ENCODE results near the gene F11R.
A peak's percentile ranks its signal among the peaks of the same experiment; 100 is the strongest.

Gene F11R

DNA sequence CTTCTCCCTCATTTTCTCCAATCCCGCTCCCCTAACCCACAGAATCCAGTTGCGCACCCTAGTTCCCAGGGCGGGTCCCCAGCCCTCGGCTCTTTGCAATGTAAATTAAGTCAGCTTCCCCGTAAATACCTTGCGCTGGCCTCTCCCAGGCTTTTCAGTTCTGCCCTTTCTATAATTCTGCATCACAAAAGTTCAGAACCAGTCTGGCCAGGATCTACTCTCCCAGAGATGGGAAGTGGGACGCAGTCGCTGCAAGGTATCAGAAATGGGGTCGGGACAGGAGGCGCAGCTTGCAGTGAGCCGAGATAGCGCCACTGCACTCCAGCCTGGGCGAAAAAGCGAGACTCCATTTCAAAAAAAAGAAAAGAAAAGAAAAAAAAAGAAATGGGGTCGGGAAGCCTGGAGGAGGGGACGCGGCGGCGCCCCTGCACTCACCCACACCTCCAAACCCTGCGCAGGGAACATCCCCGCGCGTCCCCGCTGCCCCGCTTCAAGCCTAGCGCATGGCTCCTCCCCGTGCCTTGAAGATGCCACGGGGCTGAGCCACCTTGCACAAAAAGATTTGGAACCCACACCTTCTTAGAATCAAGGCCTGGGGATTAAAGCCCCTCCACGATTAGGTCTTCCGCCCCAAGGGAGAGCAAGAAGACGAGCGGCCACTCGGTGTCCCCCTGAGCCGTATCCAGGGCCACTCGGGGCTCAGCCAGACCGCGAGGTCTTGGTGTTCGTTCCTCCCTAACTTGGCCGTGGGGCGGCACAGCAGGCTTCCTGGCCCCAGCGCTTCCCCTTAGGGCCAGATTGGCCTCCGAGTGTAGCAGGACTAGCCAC is 39.2 kb downstream of the F11R start:
- DNase-seq (ENCODE audit: insufficient read length) (no peak), FAIRE-seq (no peak)
- TF ChIP-seq POLR2AphosphoS5 (IDR thresholded peaks at IDR 0.05; ENCODE audit: low read depth, low read length) (no peak), TAF1 (IDR thresholded peaks at IDR 0.05; ENCODE audit: borderline replicate concordance, low read depth, low read length) (no peak), POLR2A (IDR thresholded peaks at IDR 0.05; ENCODE audit: low read depth, low read length) (no peak)

DNA sequence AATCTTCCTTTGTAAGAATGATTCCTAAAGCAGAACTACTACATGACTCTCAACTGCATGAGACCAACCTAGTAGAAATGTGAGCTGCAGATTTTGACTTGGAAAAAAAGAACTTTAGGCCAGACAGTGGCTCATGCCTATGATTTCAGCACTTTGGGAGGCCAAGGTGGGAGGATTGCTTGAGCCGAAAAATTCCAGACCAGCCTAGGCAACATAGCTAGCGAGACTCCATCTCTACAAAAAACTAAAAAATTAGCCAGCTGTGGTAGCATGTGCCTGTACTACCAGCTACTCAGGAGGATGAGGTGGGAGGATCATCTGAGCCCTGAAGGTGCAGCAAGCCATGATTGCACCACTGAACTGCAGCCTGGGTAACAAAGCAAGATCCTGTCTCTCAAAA is 41.7 kb downstream of the F11R start:
- TF ChIP-seq TAF1 (IDR thresholded peaks at IDR 0.05; ENCODE audit: borderline replicate concordance, low read depth, low read length), result no peak
- no peak for TF ChIP-seq POLR2AphosphoS5 (IDR thresholded peaks at IDR 0.05; ENCODE audit: low read depth, low read length)
- TF ChIP-seq POLR2A (IDR thresholded peaks at IDR 0.05; ENCODE audit: low read depth, low read length), result no peak
- DNase-seq (ENCODE audit: insufficient read length), result no peak
- no peak for FAIRE-seq

DNA sequence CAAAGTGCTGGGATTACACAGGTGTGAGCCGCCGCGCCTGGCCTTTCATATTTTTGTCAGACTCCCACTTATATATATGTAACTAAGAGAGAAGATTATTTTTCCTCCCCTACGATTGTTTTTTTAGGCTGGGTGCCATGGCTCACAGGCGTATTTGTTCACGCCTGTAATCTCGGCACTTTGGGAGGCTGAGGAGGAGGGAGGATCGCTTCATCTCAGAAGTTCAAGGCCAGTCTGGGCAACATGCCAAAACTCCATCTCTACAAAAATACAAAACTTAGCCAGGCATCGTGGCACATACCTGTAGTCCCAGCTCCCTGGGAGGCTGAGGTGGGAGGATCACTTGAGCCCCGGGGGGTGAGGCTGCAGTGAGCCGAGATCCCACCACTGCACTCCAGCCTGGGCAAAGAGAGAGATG is 42.4 kb downstream of the F11R start:
- TF ChIP-seq POLR2AphosphoS5 (IDR thresholded peaks at IDR 0.05; ENCODE audit: low read depth, low read length), result no peak
- TF ChIP-seq POLR2A (IDR thresholded peaks at IDR 0.05; ENCODE audit: low read depth, low read length), result no peak
- no peak for TF ChIP-seq TAF1 (IDR thresholded peaks at IDR 0.05; ENCODE audit: borderline replicate concordance, low read depth, low read length)
- no peak for FAIRE-seq

DNA sequence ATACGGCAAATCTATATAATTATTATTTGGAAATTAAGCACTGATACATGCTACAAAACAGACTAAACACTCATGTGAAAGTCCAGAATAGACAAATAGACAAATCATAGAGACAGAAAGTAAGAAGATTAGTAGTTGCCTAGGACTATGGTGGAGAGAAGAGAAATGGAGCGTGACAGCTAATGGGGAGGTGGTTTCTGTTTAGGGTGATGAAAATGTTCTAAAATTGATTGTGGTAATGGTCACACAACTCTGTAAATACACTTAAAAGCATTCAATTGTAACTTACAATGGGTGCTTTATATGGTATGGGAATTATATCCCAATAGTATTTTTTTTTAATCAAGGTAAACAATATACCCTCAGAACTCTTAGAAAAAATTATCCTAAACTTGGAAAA is 45.9 kb downstream of the F11R start:
- no peak for FAIRE-seq
- no peak for TF ChIP-seq POLR2AphosphoS5 (IDR thresholded peaks at IDR 0.05; ENCODE audit: low read depth, low read length)
- TF ChIP-seq TAF1 (IDR thresholded peaks at IDR 0.05; ENCODE audit: borderline replicate concordance, low read depth, low read length), result no peak
- TF ChIP-seq POLR2A (IDR thresholded peaks at IDR 0.05; ENCODE audit: low read depth, low read length), result no peak
- no peak for DNase-seq (ENCODE audit: insufficient read length)

More for the DNA sequence above, 42.4 kb downstream of the F11R start:
- no peak for DNase-seq (ENCODE audit: insufficient read length)

DNA sequence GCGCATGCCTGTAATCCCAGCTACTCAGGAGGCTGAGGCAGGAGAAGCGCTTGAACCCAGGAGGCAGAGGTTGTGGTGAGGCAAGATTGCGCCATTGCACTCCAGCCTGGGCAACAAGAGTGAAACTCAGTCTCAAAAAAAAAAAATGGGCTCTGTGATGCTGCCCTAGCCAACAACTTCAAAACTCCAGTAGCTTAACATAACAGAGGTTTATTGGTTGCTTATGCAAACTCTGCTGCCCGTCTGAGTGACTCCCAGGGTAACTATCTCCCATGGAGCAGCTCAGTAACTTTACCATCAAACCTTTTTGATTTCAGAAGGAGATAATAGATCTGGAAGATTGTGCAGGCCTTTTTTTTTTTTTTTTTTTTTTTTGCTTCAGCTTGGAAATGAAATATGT is 47.5 kb downstream of the F11R start:
- DNase-seq (ENCODE audit: insufficient read length) (no peak), FAIRE-seq (no peak)
- TF ChIP-seq POLR2A (IDR thresholded peaks at IDR 0.05; ENCODE audit: low read depth, low read length), result no peak
- TF ChIP-seq TAF1 (IDR thresholded peaks at IDR 0.05; ENCODE audit: borderline replicate concordance, low read depth, low read length), result no peak
- no peak for TF ChIP-seq POLR2AphosphoS5 (IDR thresholded peaks at IDR 0.05; ENCODE audit: low read depth, low read length)

- FAIRE-seq (no peak), DNase-seq (ENCODE audit: insufficient read length) (no peak)
- TF ChIP-seq POLR2A (IDR thresholded peaks at IDR 0.05; ENCODE audit: low read depth, low read length) (no peak), POLR2AphosphoS5 (IDR thresholded peaks at IDR 0.05; ENCODE audit: low read depth, low read length) (no peak), TAF1 (IDR thresholded peaks at IDR 0.05; ENCODE audit: borderline replicate concordance, low read depth, low read length) (no peak)
Measured at GRCh38 chr1:160972939-160973338, 48.0 kb downstream of the F11R start.

DNA sequence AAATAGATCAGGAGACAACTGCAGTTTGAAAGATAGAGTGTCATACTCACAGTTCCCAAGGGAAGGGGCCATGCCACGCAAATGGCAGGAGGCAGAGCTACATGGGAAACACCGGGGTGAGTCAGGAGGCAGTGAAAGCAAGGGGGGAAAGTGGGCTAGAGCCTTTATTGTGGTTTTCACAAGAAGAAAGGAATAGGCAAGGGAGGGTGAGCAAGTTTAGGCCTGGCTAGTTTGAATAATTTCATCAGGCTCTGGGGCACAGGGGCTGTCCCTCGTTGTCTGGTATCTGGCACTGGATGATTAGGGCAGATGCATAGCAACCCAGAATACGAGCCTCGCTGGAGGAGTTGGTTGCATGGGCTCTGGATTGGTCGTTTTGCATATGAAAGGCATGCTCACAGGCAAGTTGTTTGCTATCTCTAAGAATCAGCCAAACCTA is 49.3 kb downstream of the F11R start:
- TF ChIP-seq POLR2AphosphoS5 (IDR thresholded peaks at IDR 0.05; ENCODE audit: low read depth, low read length) (no peak), TAF1 (IDR thresholded peaks at IDR 0.05; ENCODE audit: borderline replicate concordance, low read depth, low read length) (no peak), POLR2A (IDR thresholded peaks at IDR 0.05; ENCODE audit: low read depth, low read length) (no peak)
- no peak for DNase-seq (ENCODE audit: insufficient read length)
- peak; percentile 24 for FAIRE-seq

DNA sequence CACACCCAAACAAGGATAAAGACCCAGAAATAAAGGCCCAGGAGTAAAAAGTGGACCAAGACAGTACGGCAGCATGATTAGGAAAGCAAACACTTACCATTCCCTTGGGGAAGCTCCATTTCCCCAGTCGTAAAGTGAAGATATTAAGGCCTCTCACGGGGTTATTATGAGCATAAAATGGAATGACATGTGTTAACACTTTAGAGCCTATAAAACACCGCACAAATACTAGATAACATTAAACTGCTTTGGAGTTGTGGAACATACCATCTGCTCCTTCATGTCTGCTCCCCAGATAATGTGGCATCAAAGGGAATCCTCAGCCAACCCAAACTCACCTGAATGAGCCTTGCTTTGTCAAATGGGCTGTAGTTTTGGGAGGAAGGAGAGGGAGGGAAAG is 57.4 kb downstream of the F11R start:
- no peak for TF ChIP-seq POLR2AphosphoS5 (IDR thresholded peaks at IDR 0.05; ENCODE audit: low read depth, low read length)
- no peak for TF ChIP-seq TAF1 (IDR thresholded peaks at IDR 0.05; ENCODE audit: borderline replicate concordance, low read depth, low read length)
- FAIRE-seq (no peak), DNase-seq (ENCODE audit: insufficient read length) (no peak)

DNA sequence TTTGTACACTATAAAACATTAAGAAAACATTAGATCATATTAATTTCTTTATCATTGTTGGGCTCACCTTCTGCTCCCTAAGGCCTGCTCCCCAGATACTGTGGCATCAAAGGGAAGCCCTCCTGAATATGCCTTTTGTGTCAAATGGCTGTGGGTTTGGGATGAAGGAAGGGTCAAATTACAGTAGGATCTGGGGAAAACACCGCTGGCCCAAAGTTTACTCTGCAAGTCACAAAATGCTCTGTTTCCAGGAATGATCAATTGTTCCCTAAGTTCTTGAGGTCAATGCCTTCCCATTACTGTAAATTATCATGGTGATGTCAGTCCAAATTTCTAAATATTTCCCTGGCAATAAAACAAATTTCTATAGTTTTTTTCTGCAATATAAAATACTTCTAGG is 59.5 kb downstream of the F11R start:
- no peak for FAIRE-seq
- TF ChIP-seq POLR2A (IDR thresholded peaks at IDR 0.05; ENCODE audit: low read depth, low read length), result no peak
- no peak for TF ChIP-seq POLR2AphosphoS5 (IDR thresholded peaks at IDR 0.05; ENCODE audit: low read depth, low read length)
- TF ChIP-seq TAF1 (IDR thresholded peaks at IDR 0.05; ENCODE audit: borderline replicate concordance, low read depth, low read length), result no peak
- no peak for DNase-seq (ENCODE audit: insufficient read length)

- no peak for TF ChIP-seq POLR2A (IDR thresholded peaks at IDR 0.05; ENCODE audit: low read depth, low read length)
- TF ChIP-seq POLR2AphosphoS5 (IDR thresholded peaks at IDR 0.05; ENCODE audit: low read depth, low read length), result no peak
- DNase-seq (ENCODE audit: insufficient read length) (no peak), FAIRE-seq (no peak)
Measured at GRCh38 chr1:160956966-160957365, 64.0 kb downstream of the F11R start.

DNA sequence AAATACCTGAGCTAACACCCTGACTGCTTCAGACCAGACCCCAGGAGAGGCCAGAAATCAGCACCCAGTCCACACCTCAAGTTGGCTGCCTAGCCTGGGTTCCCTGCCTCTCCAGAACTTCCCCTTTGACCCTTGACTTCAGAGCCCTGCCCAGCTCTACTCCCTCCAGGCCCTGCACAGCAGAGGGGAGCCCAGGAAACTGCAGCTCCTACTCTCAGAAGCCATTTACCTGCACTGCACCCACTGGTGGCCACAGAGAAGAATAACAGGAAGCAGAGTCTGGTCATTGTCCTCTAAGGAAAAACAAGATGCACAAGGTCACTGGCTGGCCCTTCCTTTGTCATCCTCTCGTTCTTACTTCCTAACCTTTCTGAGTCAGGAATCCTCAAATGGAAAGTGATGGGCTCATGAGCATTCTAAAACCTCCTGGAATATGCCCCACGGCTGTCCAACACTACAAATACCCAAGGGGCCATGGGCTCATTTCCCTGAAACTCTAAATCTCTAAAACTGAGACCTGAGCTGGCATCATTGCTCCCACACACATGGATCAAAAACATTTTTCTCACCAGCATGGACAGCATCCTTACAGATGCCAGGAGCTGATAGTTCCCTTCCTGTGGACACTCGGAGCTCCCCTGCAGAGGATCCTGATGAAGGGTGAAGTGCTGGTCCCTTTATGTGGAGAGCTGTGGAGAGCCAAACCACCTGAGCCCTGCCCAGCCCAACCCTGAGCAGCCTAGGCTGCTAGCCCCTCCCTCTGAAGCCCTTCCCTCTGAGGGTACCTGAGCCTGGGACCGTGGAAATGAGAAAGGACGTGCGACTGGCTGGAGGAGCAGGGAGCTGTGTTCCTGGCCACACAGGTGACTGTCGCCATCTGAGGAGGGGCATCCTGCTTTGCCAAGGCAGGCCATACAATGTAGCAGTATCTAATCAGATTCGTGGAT is 66.5 kb downstream of the F11R start, which contains the start of gene ITLN2:
TSS of gene ITLN2 (minus strand) at position 652 of the 947 bp plus-strand sequence. CDS start at position 584, 68 bp downstream.
- DNase-seq (ENCODE audit: insufficient read length) (peak; percentile 54), FAIRE-seq (peak; percentile 81)
- no peak for TF ChIP-seq TAF1 (IDR thresholded peaks at IDR 0.05; ENCODE audit: borderline replicate concordance, low read depth, low read length)
- no peak for TF ChIP-seq POLR2A (IDR thresholded peaks at IDR 0.05; ENCODE audit: low read depth, low read length)
- no peak for TF ChIP-seq POLR2AphosphoS5 (IDR thresholded peaks at IDR 0.05; ENCODE audit: low read depth, low read length)

Data from GM12892 (cell line).